ENCODE data around the gene DACH1. TPM values are rescaled to one million over a fixed set of nuclear protein-coding genes. Genes with fewer than 3 reads are reported as not detected.

The DACH1 gene
- total and polyA plus RNA-seq, 9 of the 15 experiments (the other 6 are each of a cell fraction or from before 2014, with no cell fraction given): 0.04 to 0.07 (median 0.04) TPM; not detected in 2

DNA sequence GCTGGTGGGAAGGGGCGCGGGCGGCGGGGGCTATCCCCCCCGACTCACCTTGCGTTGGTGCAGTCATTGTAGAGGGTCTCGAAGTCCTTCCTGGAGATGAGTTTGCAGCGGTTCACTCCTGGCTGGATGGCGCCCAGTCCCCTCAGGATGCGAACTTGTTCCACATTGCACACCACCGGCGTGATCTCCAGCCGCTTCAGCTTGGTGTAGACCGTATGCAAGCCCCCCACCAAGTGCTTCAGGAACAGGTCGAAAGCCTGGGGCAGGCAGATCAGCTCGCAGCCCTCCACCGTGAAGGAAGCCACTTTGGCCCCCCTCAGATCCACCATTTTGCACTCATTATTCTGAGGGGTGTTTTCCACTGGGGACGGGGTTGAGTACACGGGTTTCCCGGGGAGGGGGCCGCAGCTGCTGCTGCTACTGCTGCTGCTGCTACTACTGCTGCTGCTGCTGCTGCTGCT, 1.1 kb downstream of the DACH1 start:
- H4K20me1 ChIP-seq (replicated peaks; ENCODE audit: control insufficient read depth, insufficient read depth, low read length): no peaks in the 10 kb centered on the region
- ChIA-PET CTCF (ENCODE audit: low intra/inter-chr PET ratio) (no interaction called here), POLR2A (no interaction called here)
- no peak overlapping the region for H3K4me3 ChIP-seq
- no peak overlapping the region for H3K9ac ChIP-seq (ENCODE audit: insufficient read depth in 1 of 2, low read depth in 2 of 2, low read length in 2 of 2)
- no peak overlapping the region for H3K27ac ChIP-seq (ENCODE audit: extremely low read depth, low read depth, low read length)
- H3K4me2 ChIP-seq (ENCODE audit: insufficient read depth, low read length): no peak overlapping the region
- peaks cover 0 to 8% of the 10 kb centered on the region in 2 experiments; a peak in 2 of 5 replicates for H3K4me1 ChIP-seq (replicated peaks in 1 of 2; ENCODE audit: control insufficient read depth in 2 of 2, insufficient read depth in 2 of 2, low read length in 2 of 2)
- H3K9me3 ChIP-seq (replicated peaks; ENCODE audit: control insufficient read depth, insufficient read depth, low read depth, low read length): no peaks in the 10 kb centered on the region
- no peaks in the 10 kb centered on the region for H3K36me3 ChIP-seq (ENCODE audit: control insufficient read depth, insufficient read depth, low read length)
- 0% methylated on average over 3 of the region's 21 CpGs for WGBS (ENCODE audit: insufficient coverage, low coverage, missing lambda C conversion rate)
- no TSS peak for BruUV-seq (replicated peaks)
- H3K27me3 ChIP-seq (ENCODE audit: control insufficient read depth in 2 of 2, insufficient read depth in 2 of 2, low read length in 2 of 2): no peaks in the 10 kb centered on the region
- in situ Hi-C loops (cut with MboI) (no loop called here), intact Hi-C loops (cut with micrococcal nuclease) (no loop called here)
- TF ChIP-seq, protein P1, sequence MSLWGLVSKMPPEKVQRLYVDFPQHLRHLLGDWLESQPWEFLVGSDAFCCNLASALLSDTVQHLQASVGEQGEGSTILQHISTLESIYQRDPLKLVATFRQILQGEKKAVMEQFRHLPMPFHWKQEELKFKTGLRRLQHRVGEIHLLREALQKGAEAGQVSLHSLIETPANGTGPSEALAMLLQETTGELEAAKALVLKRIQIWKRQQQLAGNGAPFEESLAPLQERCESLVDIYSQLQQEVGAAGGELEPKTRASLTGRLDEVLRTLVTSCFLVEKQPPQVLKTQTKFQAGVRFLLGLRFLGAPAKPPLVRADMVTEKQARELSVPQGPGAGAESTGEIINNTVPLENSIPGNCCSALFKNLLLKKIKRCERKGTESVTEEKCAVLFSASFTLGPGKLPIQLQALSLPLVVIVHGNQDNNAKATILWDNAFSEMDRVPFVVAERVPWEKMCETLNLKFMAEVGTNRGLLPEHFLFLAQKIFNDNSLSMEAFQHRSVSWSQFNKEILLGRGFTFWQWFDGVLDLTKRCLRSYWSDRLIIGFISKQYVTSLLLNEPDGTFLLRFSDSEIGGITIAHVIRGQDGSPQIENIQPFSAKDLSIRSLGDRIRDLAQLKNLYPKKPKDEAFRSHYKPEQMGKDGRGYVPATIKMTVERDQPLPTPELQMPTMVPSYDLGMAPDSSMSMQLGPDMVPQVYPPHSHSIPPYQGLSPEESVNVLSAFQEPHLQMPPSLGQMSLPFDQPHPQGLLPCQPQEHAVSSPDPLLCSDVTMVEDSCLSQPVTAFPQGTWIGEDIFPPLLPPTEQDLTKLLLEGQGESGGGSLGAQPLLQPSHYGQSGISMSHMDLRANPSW (CRISPR knock-in tag; IDR thresholded peaks at IDR 0.05): no peak
- TF ChIP-seq HDAC8 (tag; IDR thresholded peaks at IDR 0.05): no peak
- H2AFZ ChIP-seq (ENCODE audit: low read depth, low read length): no peak overlapping the region
- no peaks in the 10 kb centered on the region for H3K9me1 ChIP-seq (ENCODE audit: control insufficient read depth, insufficient read depth, low read length)
- no peaks in the 10 kb centered on the region for H3K79me2 ChIP-seq (ENCODE audit: control insufficient read depth, insufficient read depth, low read length)
- ATAC-seq: no peak
- no peak for DNase-seq (ENCODE audit: extremely low read depth in 1 of 4, low spot score in 3 of 4)
- no peak for FAIRE-seq

Measured in K562 (cell line).